Lung (tissue), 12 donors: Measurements from ENCODE around the gene EDARADD. TPM values are rescaled to one million over a fixed set of nuclear protein-coding genes. Genes with fewer than 3 reads are reported as not detected.
A peak's percentile ranks its signal among the peaks of the same experiment; 100 is the strongest.

Source experiments
- ATAC-seq: fragments of 200-7000 bp; cut with Tn5 transposase; one replicate; pipeline ENCODE4 v1.9.1; 2020; ENCODE audit warnings: moderate number of reproducible peaks; ENCODE audit not compliant: insufficient read depth, low FRiP score
- DNase-seq, 3 donors: peaks; one replicate each; pipeline ENCODE4 v3.0.0-alpha.2; 2013 to 2017
- H3K27ac ChIP-seq, 2 donors: one replicate each; pipeline ENCODE4 v1.5.1; 2013; ENCODE audit warnings: mild to moderate bottlenecking in 2 of 2, moderate library complexity in 2 of 2, control low read depth in 1 of 2, inconsistent platforms in 1 of 2, low read depth in 1 of 2, low read length in 1 of 2
- H3K27me3 ChIP-seq, 3 donors: one replicate each; pipeline ENCODE4 v1.5.1; 2013; ENCODE audit warnings: low read length in 2 of 3; ENCODE audit not compliant: control insufficient read depth in 3 of 3, insufficient read depth in 3 of 3
- H3K36me3 ChIP-seq, 4 donors: one replicate each; pipeline ENCODE4 v1.5.1; 2013; ENCODE audit warnings: low read length in 4 of 4, mild to moderate bottlenecking in 1 of 4, moderate library complexity in 1 of 4; ENCODE audit not compliant: control insufficient read depth in 4 of 4, insufficient read depth in 4 of 4
- H3K4me1 ChIP-seq, 5 donors: one replicate each; pipeline ENCODE4 v1.5.1; 2013; ENCODE audit warnings: low read length in 5 of 5, mild to moderate bottlenecking in 2 of 5, moderate library complexity in 1 of 5; ENCODE audit not compliant: control insufficient read depth in 5 of 5, insufficient read depth in 5 of 5
- H3K4me3 ChIP-seq: one replicate; pipeline ENCODE4 v1.5.1; 2013; ENCODE audit warnings: mild to moderate bottlenecking, control low read depth, moderate library complexity
- H3K9ac ChIP-seq, 2 donors: one replicate each; pipeline ENCODE4 v1.5.1; 2013; ENCODE audit warnings: low read length in 2 of 2, control low read depth in 1 of 2; ENCODE audit not compliant: insufficient read depth in 1 of 2
- H3K9me3 ChIP-seq, 4 donors: one replicate each; pipeline ENCODE4 v1.5.1; 2013; ENCODE audit warnings: low read length in 3 of 4, mild to moderate bottlenecking in 1 of 4, moderate library complexity in 1 of 4; ENCODE audit not compliant: control insufficient read depth in 4 of 4, insufficient read depth in 3 of 4
- WGBS, 2 donors: extraction: QIAGEN DNeasy Blood & Tissue Kit; methylation state at CpG; one replicate each; pipeline ENCODE4 v1.1.7; 2013; 5-methylcytosine and 5-hydroxymethylcytosine counted together
- polyA plus RNA-seq, 2 donors: library from polyadenylated mRNA; stranded (reverse); fragments of 200-250 nt; gene quantifications; one replicate each; pipeline ENCODE4 v1.2.1, GENCODE V29; 2013
- total RNA-seq, 2 donors: library from RNA; depleted of rRNA in 1 of 2; stranded (reverse); fragments of >200 nt in 1 of 2; gene quantifications; one replicate each; pipeline ENCODE4 v1.2.1, GENCODE V29; 2014 to 2021
- TF ChIP-seq, protein P1 (sequence below): IDR thresholded peaks from 2 replicates; pipeline ENCODE4 v1.5.1; 2012; ENCODE audit warnings: mild to moderate bottlenecking; ENCODE audit errors: control extremely low read depth, extremely low read depth
- donor health status: control.
- donor health status: control.
- donor health status: Bipolar disorder and iron deficiency.
- donor health status: healthy.
- donor health status: DM: yes; HTN: yes; CAD: no.

The EDARADD gene
- total and polyA plus RNA-seq, 4 donors = 0.37 to 2.3 (median 1.1) TPM

DNA sequence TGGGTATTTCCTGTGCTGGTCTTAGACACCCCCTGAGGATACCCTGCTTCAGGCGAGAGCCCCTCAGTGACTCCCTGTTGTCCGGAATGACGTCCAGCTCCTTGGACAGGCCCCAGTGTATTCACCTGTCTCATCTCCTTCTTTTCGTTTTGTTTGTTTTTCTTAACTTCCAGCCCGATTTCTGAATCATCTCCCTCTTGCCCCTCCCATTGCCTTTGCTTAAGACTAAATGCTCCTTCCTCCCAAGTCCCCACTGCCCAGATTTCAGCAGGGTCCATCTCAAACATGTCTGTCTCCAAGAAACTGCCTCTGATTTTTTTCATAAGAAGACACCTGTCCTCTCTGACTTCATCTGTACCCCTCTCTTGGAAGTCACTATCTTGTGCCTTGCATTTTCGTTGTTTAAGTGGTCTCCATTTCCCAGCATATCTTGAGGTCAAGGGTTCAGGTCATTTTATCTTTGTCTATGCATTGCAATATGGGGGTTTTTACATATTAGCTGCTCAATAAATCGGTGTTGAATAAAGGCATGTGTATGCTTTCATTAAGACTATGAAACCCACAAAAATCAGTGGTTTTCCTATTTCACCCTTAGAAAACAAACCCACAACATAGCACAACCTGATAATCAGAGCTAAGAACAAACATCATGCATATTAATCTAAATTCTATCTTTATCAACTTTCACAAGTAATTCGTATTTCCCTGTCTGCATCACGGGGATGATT is 71.3 kb downstream of the EDARADD start:
- no peaks in the 10 kb centered on the region for H3K36me3 ChIP-seq
- H3K9me3 ChIP-seq = peaks cover 0 to 1% (median 0%) of the 10 kb centered on the region in 4 donors
- no peak overlapping the region for H3K4me3 ChIP-seq
- DNase-seq (no peak), ATAC-seq (no peak)
- no peaks in the 10 kb centered on the region for H3K4me1 ChIP-seq
- H3K9ac ChIP-seq = no peak overlapping the region
- 76 to 82% methylated on average over 9 of the region's 9 CpGs for WGBS, 2 donors
- no peak overlapping the region for H3K27ac ChIP-seq
- H3K27me3 ChIP-seq = no peaks in the 10 kb centered on the region
- TF ChIP-seq, protein P1, sequence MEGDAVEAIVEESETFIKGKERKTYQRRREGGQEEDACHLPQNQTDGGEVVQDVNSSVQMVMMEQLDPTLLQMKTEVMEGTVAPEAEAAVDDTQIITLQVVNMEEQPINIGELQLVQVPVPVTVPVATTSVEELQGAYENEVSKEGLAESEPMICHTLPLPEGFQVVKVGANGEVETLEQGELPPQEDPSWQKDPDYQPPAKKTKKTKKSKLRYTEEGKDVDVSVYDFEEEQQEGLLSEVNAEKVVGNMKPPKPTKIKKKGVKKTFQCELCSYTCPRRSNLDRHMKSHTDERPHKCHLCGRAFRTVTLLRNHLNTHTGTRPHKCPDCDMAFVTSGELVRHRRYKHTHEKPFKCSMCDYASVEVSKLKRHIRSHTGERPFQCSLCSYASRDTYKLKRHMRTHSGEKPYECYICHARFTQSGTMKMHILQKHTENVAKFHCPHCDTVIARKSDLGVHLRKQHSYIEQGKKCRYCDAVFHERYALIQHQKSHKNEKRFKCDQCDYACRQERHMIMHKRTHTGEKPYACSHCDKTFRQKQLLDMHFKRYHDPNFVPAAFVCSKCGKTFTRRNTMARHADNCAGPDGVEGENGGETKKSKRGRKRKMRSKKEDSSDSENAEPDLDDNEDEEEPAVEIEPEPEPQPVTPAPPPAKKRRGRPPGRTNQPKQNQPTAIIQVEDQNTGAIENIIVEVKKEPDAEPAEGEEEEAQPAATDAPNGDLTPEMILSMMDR = no peak

DNA sequence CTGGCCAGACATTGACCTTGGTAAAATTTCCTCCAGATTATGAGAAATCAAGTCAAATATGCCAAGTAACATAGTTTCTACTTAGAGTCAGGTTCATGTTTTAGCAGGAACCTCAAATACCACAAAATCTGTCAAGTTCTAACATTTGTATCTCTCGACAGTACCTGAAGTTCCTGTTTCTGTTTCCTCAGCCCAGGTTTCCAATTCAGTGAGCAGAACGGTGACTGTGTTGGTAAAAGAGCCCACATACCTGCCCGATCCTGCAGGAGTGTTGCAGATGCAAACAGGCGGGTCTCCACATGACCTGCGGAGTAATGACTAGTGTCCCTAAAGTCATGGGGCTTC is 71.8 kb downstream of the EDARADD start:
- TF ChIP-seq, protein P1 = no peak
- H3K27ac ChIP-seq = no peak overlapping the region
- H3K9me3 ChIP-seq = peaks cover 0 to 1% (median 0%) of the 10 kb centered on the region in 4 donors
- no peak overlapping the region for H3K4me3 ChIP-seq
- no peaks in the 10 kb centered on the region for H3K27me3 ChIP-seq
- ATAC-seq (no peak), DNase-seq (peak in 1 of 3 donors; percentile 14)
- 57 to 63% methylated on average over 5 of the region's 5 CpGs for WGBS, 2 donors
- no peak overlapping the region for H3K9ac ChIP-seq
- H3K4me1 ChIP-seq = no peaks in the 10 kb centered on the region
- no peaks in the 10 kb centered on the region for H3K36me3 ChIP-seq

DNA sequence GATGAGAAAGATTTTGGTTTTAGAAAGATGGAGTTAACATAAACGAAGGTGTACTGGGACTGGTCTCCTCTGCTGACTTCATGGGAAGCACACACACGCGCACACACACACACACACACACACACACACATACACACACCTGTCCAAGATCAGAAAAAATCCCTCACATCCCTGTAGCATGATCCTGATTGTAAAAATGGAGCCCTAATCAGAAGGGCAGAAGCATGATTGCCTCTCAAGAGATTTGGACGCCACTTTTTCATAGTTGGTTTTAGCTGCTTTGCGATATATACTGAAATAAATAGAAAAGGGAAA is 73.2 kb downstream of the EDARADD start:
- DNase-seq (no peak), ATAC-seq (no peak)
- no peak overlapping the region for H3K9ac ChIP-seq
- peaks cover 0 to 10% (median 0%) of the 10 kb centered on the region in 5 donors for H3K4me1 ChIP-seq
- TF ChIP-seq, protein P1 = no peak
- H3K4me3 ChIP-seq = no peak overlapping the region
- H3K27ac ChIP-seq = no peak overlapping the region
- peaks cover 0 to 1% (median 0%) of the 10 kb centered on the region in 4 donors for H3K9me3 ChIP-seq
- H3K27me3 ChIP-seq = no peaks in the 10 kb centered on the region
- H3K36me3 ChIP-seq = no peaks in the 10 kb centered on the region
- 88 to 95% methylated on average over 5 of the region's 5 CpGs for WGBS, 2 donors

- Histone ChIP-seq H3K4me1 (peaks cover 0 to 19% (median 0%) of the 10 kb centered on the region in 5 donors), H3K9me3 (peaks cover 0 to 1% (median 0%) of the 10 kb centered on the region in 4 donors), H3K4me3 (no peak overlapping the region), H3K9ac (no peak overlapping the region), H3K27me3 (no peaks in the 10 kb centered on the region), H3K27ac (no peak overlapping the region), H3K36me3 (no peaks in the 10 kb centered on the region)
- DNase-seq (no peak), ATAC-seq (no peak)
- 87 to 91% methylated on average over 4 of the region's 4 CpGs for WGBS, 2 donors
- TF ChIP-seq, protein P1 = no peak
Measured at GRCh38 chr1:236468625-236469024, 74.5 kb downstream of the EDARADD start.
